ENCODE results near the gene HIPK4.

The HIPK4 gene

DNA sequence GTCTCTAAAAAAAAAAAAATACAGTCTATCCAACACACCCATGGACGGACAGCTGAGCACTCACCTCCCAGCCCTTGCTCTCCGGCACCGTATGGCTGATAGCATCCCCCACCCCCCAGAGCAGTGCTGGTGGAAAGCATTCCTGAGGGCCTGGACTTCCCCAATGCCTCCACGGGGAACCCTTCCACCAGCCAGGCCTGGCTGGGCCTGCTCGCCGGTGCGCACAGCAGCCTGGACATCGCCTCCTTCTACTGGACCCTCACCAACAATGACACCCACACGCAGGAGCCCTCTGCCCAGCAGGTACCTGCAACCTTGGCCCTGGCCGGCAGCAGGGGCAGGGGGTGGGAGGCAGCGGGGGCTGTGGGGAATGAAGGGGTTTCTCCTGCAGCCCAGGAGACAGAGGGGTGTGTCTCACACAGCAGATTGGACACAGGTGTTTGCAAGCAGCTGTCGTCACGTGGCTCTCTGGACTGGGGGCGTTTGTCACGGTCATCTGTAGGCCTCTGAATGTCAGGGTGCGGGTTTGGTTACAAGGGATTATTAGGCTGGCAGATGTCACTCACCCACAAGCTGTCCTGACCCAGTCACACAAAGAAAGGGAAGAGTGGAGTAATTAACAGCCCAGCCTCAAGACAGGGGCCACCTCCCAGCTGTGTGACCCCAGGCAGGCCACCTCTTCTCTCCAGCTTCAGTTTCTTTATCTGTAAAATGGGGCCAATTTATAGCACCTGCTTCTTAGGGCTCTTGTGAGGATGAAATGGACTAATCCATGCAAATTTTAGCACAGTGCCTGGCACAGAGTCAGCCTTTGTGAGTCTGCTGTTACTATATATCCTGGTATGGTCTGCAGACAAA, 22.2 kb downstream of the HIPK4 start:
- TF ChIP-seq BACH2 (CRISPR knock-in tag; IDR thresholded peaks at IDR 0.05; ENCODE audit: borderline replicate concordance) (no peak), ARNTL (CRISPR knock-in tag; IDR thresholded peaks at IDR 0.05; ENCODE audit: borderline replicate concordance, low read depth) (no peak), PPARA (CRISPR knock-in tag; IDR thresholded peaks at IDR 0.05; ENCODE audit: borderline replicate concordance) (no peak), GLIS3 (CRISPR knock-in tag; IDR thresholded peaks at IDR 0.05) (no peak), ISL1 (CRISPR knock-in tag; IDR thresholded peaks at IDR 0.05) (no peak), TOX (CRISPR knock-in tag; IDR thresholded peaks at IDR 0.05; ENCODE audit: borderline replicate concordance) (no peak)
- ATAC-seq, result no peak

GRCh38 chr19:40366697-40367561, 23.1 kb downstream of the HIPK4 start:
- no peak for TF ChIP-seq TCF4 (CRISPR knock-in tag; IDR thresholded peaks at IDR 0.05; ENCODE audit: borderline replicate concordance)
- TF ChIP-seq TOX (CRISPR knock-in tag; IDR thresholded peaks at IDR 0.05; ENCODE audit: borderline replicate concordance), result no peak
- TF ChIP-seq ZNF8 (CRISPR knock-in tag; IDR thresholded peaks at IDR 0.05), result no peak
- no peak for TF ChIP-seq CSRNP3 (CRISPR knock-in tag; IDR thresholded peaks at IDR 0.05)
- no peak for TF ChIP-seq GLIS3 (CRISPR knock-in tag; IDR thresholded peaks at IDR 0.05)
- TF ChIP-seq BACH2 (CRISPR knock-in tag; IDR thresholded peaks at IDR 0.05; ENCODE audit: borderline replicate concordance), result no peak
- TF ChIP-seq, protein P1, sequence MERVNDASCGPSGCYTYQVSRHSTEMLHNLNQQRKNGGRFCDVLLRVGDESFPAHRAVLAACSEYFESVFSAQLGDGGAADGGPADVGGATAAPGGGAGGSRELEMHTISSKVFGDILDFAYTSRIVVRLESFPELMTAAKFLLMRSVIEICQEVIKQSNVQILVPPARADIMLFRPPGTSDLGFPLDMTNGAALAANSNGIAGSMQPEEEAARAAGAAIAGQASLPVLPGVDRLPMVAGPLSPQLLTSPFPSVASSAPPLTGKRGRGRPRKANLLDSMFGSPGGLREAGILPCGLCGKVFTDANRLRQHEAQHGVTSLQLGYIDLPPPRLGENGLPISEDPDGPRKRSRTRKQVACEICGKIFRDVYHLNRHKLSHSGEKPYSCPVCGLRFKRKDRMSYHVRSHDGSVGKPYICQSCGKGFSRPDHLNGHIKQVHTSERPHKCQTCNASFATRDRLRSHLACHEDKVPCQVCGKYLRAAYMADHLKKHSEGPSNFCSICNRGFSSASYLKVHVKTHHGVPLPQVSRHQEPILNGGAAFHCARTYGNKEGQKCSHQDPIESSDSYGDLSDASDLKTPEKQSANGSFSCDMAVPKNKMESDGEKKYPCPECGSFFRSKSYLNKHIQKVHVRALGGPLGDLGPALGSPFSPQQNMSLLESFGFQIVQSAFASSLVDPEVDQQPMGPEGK (CRISPR knock-in tag; IDR thresholded peaks at IDR 0.05; ENCODE audit: borderline replicate concordance), result no peak
- no peak for TF ChIP-seq PPARA (CRISPR knock-in tag; IDR thresholded peaks at IDR 0.05; ENCODE audit: borderline replicate concordance)
- TF ChIP-seq CSDC2 (CRISPR knock-in tag; IDR thresholded peaks at IDR 0.05), result no peak
- no peak for TF ChIP-seq ISL1 (CRISPR knock-in tag; IDR thresholded peaks at IDR 0.05)
- no peak for TF ChIP-seq SNAI2 (CRISPR knock-in tag; IDR thresholded peaks at IDR 0.05)
- no peak for TF ChIP-seq POU6F1 (CRISPR knock-in tag; IDR thresholded peaks at IDR 0.05; ENCODE audit: borderline replicate concordance, low read depth)
- ATAC-seq, result peak; percentile 18

DNA sequence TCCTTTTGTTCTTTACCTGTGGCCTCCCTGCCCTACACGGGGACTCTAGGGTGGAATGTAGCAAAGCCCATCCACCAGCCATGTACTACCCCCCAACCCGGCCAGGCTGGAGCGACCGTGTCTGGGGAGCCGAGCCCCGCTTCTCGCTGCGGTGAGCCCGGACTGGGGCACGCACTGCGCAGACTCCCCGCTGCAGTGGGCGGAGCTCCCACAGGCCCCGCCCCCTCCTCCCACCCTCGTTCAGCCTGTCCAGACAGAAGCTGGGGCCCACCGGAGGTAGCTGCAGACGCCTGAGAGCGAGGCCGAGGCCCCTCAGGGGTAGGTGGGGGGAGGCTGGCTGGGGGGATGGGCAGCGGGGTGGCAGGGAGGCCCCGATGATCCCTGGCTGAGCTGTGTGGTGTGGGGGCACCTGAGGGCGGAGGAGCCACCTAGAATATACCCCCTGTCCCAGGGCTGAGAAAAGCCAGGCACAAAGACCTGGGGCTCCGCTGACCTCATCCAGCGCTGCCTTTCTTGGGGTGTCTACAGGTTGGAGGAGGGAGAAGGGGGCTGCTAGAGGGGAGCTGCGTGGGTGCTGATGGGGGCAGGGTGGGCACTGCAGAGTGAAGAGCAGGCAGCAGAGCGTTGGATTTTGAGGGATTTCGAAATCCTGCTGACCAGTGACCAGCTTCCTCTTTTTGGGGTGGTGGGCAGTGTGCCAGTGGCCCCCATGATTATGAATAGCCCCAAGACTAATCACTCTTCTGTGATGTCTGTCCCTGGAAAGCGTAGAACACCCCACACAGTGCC, 24.2 kb downstream of the HIPK4 start:
- peak; percentile 96 for ATAC-seq
- no peak for TF ChIP-seq ZC3H10 (CRISPR knock-in tag; IDR thresholded peaks at IDR 0.05)

- ATAC-seq, result no peak
- TF ChIP-seq ZFP30 (CRISPR knock-in tag; IDR thresholded peaks at IDR 0.05) (no peak), BACH2 (CRISPR knock-in tag; IDR thresholded peaks at IDR 0.05; ENCODE audit: borderline replicate concordance) (no peak), ZFP3 (CRISPR knock-in tag; IDR thresholded peaks at IDR 0.05) (no peak), SNAI2 (CRISPR knock-in tag; IDR thresholded peaks at IDR 0.05) (no peak), ZNF8 (CRISPR knock-in tag; IDR thresholded peaks at IDR 0.05) (no peak), ISL1 (CRISPR knock-in tag; IDR thresholded peaks at IDR 0.05) (no peak), RARB (CRISPR knock-in tag; IDR thresholded peaks at IDR 0.05) (no peak), ARNTL (CRISPR knock-in tag; IDR thresholded peaks at IDR 0.05; ENCODE audit: borderline replicate concordance, low read depth) (no peak), OSR1 (CRISPR knock-in tag; IDR thresholded peaks at IDR 0.05) (no peak), ESRRG (CRISPR knock-in tag; IDR thresholded peaks at IDR 0.05) (no peak), TCF4 (CRISPR knock-in tag; IDR thresholded peaks at IDR 0.05; ENCODE audit: borderline replicate concordance) (no peak)
- TF ChIP-seq, protein P2, sequence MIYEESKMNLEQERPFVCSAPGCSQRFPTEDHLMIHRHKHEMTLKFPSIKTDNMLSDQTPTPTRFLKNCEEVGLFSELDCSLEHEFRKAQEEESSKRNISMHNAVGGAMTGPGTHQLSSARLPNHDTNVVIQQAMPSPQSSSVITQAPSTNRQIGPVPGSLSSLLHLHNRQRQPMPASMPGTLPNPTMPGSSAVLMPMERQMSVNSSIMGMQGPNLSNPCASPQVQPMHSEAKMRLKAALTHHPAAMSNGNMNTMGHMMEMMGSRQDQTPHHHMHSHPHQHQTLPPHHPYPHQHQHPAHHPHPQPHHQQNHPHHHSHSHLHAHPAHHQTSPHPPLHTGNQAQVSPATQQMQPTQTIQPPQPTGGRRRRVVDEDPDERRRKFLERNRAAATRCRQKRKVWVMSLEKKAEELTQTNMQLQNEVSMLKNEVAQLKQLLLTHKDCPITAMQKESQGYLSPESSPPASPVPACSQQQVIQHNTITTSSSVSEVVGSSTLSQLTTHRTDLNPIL (CRISPR knock-in tag; IDR thresholded peaks at IDR 0.05; ENCODE audit: low read depth), result no peak
- TF ChIP-seq, protein P3, sequence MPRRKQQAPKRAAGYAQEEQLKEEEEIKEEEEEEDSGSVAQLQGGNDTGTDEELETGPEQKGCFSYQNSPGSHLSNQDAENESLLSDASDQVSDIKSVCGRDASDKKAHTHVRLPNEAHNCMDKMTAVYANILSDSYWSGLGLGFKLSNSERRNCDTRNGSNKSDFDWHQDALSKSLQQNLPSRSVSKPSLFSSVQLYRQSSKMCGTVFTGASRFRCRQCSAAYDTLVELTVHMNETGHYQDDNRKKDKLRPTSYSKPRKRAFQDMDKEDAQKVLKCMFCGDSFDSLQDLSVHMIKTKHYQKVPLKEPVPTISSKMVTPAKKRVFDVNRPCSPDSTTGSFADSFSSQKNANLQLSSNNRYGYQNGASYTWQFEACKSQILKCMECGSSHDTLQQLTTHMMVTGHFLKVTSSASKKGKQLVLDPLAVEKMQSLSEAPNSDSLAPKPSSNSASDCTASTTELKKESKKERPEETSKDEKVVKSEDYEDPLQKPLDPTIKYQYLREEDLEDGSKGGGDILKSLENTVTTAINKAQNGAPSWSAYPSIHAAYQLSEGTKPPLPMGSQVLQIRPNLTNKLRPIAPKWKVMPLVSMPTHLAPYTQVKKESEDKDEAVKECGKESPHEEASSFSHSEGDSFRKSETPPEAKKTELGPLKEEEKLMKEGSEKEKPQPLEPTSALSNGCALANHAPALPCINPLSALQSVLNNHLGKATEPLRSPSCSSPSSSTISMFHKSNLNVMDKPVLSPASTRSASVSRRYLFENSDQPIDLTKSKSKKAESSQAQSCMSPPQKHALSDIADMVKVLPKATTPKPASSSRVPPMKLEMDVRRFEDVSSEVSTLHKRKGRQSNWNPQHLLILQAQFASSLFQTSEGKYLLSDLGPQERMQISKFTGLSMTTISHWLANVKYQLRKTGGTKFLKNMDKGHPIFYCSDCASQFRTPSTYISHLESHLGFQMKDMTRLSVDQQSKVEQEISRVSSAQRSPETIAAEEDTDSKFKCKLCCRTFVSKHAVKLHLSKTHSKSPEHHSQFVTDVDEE (CRISPR knock-in tag; IDR thresholded peaks at IDR 0.05), result no peak
- TF ChIP-seq, protein P1 (CRISPR knock-in tag; IDR thresholded peaks at IDR 0.05; ENCODE audit: borderline replicate concordance), result no peak
Observed at GRCh38 chr19:40365010-40365409, 25.0 kb downstream of the HIPK4 start.
